Occipital lobe (tissue), 2 donors: ENCODE data around the gene LRRC47. TPM values are rescaled to one million over a fixed set of nuclear protein-coding genes. Genes with fewer than 3 reads are reported as not detected.
"Not testable (repeated sequence)": the region's sequence is repeated elsewhere in the genome, so short reads cannot be mapped to it uniquely, and the experiment has no call there.

Source experiments
- DNase-seq: peaks from one replicate; lab custom pipeline; 2025; lab: John Stamatoyannopoulos, UW
- total RNA-seq: library from RNA; depleted of rRNA; stranded (reverse); fragments of >200 nt; gene quantifications from one replicate; pipeline ENCODE4 v1.2.3, GENCODE V29; 2014

The LRRC47 gene
- total RNA-seq, 1 donor from 2014 or later: 31.4 TPM

- DNase-seq: not testable (repeated sequence)
Observed at GRCh38 chr1:3748316-3748900, 47.9 kb downstream of the LRRC47 start.

- no peak for DNase-seq
Observed at GRCh38 chr1:3747903-3748302, 48.4 kb downstream of the LRRC47 start.

GRCh38 chr1:3747522-3747848 lies 48.8 kb downstream of the LRRC47 start:
- no peak for DNase-seq

- DNase-seq: peak; percentile 87
Observed at GRCh38 chr1:3746830-3747521, 49.3 kb downstream of the LRRC47 start.

- no peak for DNase-seq
Observed at GRCh38 chr1:3746389-3746829, 49.9 kb downstream of the LRRC47 start.

- no peak for DNase-seq
Observed at GRCh38 chr1:3745590-3746381, 50.5 kb downstream of the LRRC47 start.

- DNase-seq: no peak
Observed at GRCh38 chr1:3745071-3745470, 51.2 kb downstream of the LRRC47 start.

GRCh38 chr1:3744646-3745045 lies 51.7 kb downstream of the LRRC47 start:
- no peak for DNase-seq

GRCh38 chr1:3743826-3744225 lies 52.5 kb downstream of the LRRC47 start:
- no peak for DNase-seq

- DNase-seq: no peak
Observed at GRCh38 chr1:3743421-3743820, 52.9 kb downstream of the LRRC47 start.

- no peak for DNase-seq
Observed at GRCh38 chr1:3742439-3743298, 53.6 kb downstream of the LRRC47 start.

- no peak for DNase-seq
Observed at GRCh38 chr1:3741566-3742438, 54.5 kb downstream of the LRRC47 start.

- no peak for DNase-seq
Observed at GRCh38 chr1:3740752-3741151, 55.5 kb downstream of the LRRC47 start.

- DNase-seq: no peak
Observed at GRCh38 chr1:3740042-3740441, 56.3 kb downstream of the LRRC47 start.

GRCh38 chr1:3738943-3739342 lies 57.4 kb downstream of the LRRC47 start:
- DNase-seq: no peak

GRCh38 chr1:3736708-3737107 lies 59.6 kb downstream of the LRRC47 start:
- no peak for DNase-seq

- no peak for DNase-seq
Observed at GRCh38 chr1:3736131-3736561, 60.2 kb downstream of the LRRC47 start.

- no peak for DNase-seq
Observed at GRCh38 chr1:3735688-3736087, 60.6 kb downstream of the LRRC47 start.

GRCh38 chr1:3735027-3735681 lies 61.1 kb downstream of the LRRC47 start:
- DNase-seq: no peak

GRCh38 chr1:3734602-3735001 lies 61.7 kb downstream of the LRRC47 start:
- no peak for DNase-seq
